Measurements from ENCODE around the gene ZFYVE16.
A peak's percentile ranks its signal among the peaks of the same experiment; 100 is the strongest.
"Not testable (repeated sequence)": the region's sequence is repeated elsewhere in the genome, so short reads cannot be mapped to it uniquely, and the experiment has no call there.

ZFYVE16 gene

DNA sequence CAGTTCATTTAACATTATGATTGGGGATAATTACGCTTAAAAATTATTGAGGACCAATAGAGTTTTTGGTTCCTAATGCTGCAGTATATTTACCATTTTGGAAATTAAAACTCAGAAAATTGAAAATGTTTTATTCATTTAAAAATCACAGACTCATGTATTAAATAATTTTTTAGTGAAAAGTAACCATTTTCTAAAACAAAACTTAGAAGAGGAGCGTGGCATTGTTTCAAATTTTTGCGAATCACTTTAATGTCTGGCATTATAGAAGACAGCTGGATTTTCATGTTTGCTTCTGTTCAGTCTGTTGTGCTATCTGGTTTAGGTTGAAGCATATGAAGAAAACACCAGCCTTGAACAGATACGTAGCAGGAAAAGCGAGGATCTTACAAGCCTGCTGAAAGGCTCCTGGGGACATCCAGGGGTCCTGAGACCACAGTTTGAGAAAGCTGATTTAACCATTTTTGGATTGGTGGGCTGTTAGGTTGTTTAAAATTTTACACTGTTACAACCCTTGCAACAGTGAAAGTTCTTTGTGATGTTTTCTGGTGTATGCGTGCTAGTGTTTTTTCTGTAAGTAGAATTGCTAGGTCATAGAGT lies 1.6 kb downstream of the ZFYVE16 start:
- no peak for DNase-seq (ENCODE audit: low read depth in 2 of 2)

- no peak for DNase-seq (ENCODE audit: low read depth in 2 of 2)
Measured at GRCh38 chr5:80411589-80412219, 3.8 kb downstream of the ZFYVE16 start.

GRCh38 chr5:80414113-80414512 lies 6.2 kb downstream of the ZFYVE16 start:
- no peak for DNase-seq (ENCODE audit: low read depth in 2 of 2)

DNA sequence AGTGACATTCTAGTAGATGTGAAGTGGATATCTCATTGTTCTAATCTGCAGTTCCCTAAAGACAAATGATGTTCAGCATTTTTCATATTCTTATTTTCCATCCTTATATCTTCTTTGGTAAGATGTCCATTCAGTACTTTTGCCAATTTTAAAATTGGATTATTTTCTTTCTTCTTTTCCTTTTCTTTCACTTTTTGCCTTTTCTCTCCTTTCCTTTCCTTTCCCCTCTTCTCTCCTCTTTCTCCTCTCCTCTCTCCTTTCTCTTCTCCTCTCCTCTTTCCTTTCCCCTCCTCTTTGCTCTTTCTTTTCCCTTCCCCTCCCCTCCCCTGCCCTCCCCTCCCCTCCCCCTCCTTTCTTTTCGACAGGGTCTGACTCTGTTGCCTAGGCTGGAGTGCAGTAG lies 10.1 kb downstream of the ZFYVE16 start:
- no peak for DNase-seq (ENCODE audit: low read depth in 2 of 2)

GRCh38 chr5:80424365-80424764 lies 16.5 kb downstream of the ZFYVE16 start:
- not testable (repeated sequence) for DNase-seq (ENCODE audit: low read depth in 2 of 2)

- DNase-seq (ENCODE audit: low read depth in 2 of 2), result no peak
Measured at GRCh38 chr5:80435476-80435875, 27.6 kb downstream of the ZFYVE16 start.

- no peak for DNase-seq (ENCODE audit: low read depth in 2 of 2)
Measured at GRCh38 chr5:80437326-80437725, 29.5 kb downstream of the ZFYVE16 start.

GRCh38 chr5:80438739-80439138 lies 30.9 kb downstream of the ZFYVE16 start:
- no peak for DNase-seq (ENCODE audit: low read depth in 2 of 2)

- DNase-seq (ENCODE audit: low read depth in 2 of 2), result no peak
Measured at GRCh38 chr5:80439213-80439612, 31.3 kb downstream of the ZFYVE16 start.

GRCh38 chr5:80442742-80443141 lies 34.9 kb downstream of the ZFYVE16 start:
- DNase-seq (ENCODE audit: low read depth in 2 of 2), result no peak

- DNase-seq (ENCODE audit: low read depth in 2 of 2), result no peak
Measured at GRCh38 chr5:80453366-80453765, 45.5 kb downstream of the ZFYVE16 start.

DNA sequence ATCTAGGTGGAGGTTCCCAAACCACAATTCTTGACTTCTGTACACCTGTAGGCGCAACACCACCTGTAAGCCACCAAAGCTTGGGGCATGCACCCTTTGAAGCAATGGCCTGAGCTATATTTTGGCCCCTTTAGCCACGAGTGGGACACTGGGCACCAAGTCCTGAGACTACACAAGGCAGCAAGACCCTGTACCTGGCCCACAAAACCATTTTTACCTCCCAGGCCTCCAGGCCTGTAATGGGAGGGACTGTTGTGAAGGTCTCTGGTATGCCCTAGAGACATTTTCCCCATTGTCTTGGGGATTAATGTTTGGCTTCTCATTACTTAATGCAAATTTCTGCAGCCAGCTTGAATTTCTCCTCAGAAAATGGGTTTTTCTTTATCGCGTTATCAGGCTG lies 55.4 kb downstream of the ZFYVE16 start:
- no peak for DNase-seq (ENCODE audit: low read depth in 2 of 2)

GRCh38 chr5:80466669-80467485 lies 59.0 kb downstream of the ZFYVE16 start:
- no peak for DNase-seq (ENCODE audit: low read depth in 2 of 2)

DNA sequence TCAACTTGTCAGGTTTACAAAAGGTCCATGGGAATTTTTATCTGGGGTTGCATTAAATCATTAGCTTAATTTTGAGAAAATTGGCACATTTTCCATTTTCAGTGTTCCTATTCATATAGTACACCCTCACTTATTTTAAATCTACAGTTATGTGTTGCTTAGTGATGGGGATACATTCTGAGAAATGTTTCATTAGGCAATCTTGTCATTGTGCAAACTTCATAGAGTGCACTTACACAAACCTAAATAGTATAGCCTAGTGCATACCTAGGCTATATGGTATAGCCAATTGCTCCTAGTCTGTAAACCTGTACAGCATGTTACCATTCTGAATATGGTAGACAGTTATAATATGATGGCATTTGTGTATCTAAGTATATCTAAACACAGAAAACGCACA lies 60.3 kb downstream of the ZFYVE16 start:
- DNase-seq (ENCODE audit: low read depth in 2 of 2), result no peak

DNA sequence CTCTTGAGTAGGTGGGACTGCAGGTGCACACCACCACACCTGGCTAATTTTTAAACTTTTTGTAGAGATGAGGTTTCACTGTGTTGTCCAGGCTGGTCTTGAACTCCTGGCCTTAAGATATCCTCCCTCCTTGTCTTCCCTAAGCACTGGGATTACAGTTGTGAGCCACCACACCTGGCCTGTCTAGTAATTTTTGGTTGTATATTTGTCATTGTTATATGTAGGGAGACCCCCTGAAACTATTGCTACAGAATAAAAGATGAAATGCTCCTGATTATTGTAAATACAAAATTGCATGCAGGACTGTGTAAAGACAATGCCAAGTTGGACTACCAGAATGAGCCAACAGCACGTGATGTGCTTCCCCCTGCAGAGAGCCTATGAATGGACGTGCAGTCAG lies 62.8 kb downstream of the ZFYVE16 start:
- not testable (repeated sequence) for DNase-seq (ENCODE audit: low read depth in 2 of 2)

DNA sequence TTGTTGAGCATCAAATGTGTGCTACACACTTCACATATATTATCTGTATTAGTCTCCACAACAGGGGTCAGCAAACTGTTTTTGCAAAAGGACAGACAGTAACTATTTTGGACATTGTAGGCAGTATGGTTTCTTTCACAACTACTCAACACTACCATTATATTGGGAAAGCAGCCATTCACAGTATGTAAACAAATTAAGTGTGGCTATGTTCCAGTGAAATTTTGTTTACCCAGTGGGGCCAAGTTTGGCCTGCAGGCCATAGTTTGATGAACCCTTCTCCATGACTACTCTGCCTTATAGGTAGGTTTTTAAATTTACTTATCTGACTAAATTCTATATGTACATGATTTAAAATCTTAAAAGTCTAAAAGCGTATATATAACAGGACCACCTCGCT lies 67.1 kb downstream of the ZFYVE16 start:
- no peak for DNase-seq (ENCODE audit: low read depth in 2 of 2)

DNA sequence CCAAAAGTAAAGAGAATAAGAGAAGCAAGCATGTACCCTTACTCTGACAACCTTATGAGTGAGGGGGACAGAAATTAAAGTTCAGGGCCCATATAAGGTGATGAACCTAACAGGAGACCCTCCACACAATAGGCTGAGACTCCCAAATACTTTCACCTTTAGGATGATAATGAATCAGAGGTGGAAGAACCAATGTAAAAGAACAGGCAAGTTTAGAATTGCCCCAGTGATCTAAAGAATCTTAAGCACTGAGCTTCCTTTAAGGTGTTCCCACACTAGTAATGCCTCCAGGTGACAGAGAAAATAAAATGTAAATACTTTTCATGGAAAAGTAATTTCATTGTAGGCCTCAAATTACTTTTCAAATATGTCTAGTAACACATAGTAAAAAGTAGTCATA lies 71.8 kb downstream of the ZFYVE16 start:
- DNase-seq (ENCODE audit: low read depth in 2 of 2), result no peak

DNA sequence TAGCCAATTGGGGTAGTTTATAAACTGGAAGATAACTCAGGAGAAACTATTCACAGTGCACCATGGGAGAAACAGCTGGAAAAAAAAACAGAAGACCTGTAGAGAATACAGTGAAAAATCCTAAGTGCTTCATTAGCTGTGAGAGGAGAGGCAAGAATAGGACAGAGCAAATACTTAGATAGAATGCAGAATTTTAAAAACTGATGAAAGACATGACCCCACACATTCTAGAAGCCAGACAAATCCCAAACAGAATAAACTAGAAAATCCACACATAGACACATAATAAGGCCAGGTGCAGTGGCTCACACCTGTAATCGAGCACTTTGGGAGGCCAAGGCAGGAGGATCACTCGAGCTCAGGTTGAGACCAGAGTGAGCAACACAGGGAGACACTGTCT lies 72.5 kb downstream of the ZFYVE16 start:
- no peak for DNase-seq (ENCODE audit: low read depth in 2 of 2)

GRCh38 chr5:80481019-80481893 lies 73.4 kb downstream of the ZFYVE16 start:
- peak in 1 of 2 donors; percentile 15 for DNase-seq (ENCODE audit: low read depth in 2 of 2)

- DNase-seq (ENCODE audit: low read depth in 2 of 2), result no peak
Measured at GRCh38 chr5:80482578-80482977, 74.7 kb downstream of the ZFYVE16 start.

- DNase-seq (ENCODE audit: low read depth in 2 of 2), result no peak
Measured at GRCh38 chr5:80483636-80484232, 75.9 kb downstream of the ZFYVE16 start.

GRCh38 chr5:80487444-80487828 lies 79.6 kb downstream of the ZFYVE16 start:
- DNase-seq (ENCODE audit: low read depth in 2 of 2), result no peak
